Mesendoderm (in vitro differentiated cells): Measurements from ENCODE around the gene WNK1.
A peak's percentile ranks its signal among the peaks of the same experiment; 100 is the strongest.

Experiments used
- DNase-seq: peaks from one replicate; pipeline ENCODE4 v3.0.0; 2013
- H2AK5ac ChIP-seq: 2 replicates; pipeline ENCODE4 v1.6.1; 2013; ENCODE audit warnings: low read length, inconsistent platforms
- H2BK120ac ChIP-seq: 2 replicates; pipeline ENCODE4 v1.6.1; 2013; ENCODE audit warnings: low read depth, mild to moderate bottlenecking, low read length, moderate library complexity, mixed read lengths
- H2BK15ac ChIP-seq: replicated peaks from 2 replicates; pipeline ENCODE4 v1.6.1; 2013; ENCODE audit warnings: low read depth, mild to moderate bottlenecking, moderate library complexity
- H2BK5ac ChIP-seq: 2 replicates; pipeline ENCODE4 v1.6.1; 2013; ENCODE audit warnings: low read length, inconsistent platforms
- H3K18ac ChIP-seq: 2 replicates; pipeline ENCODE4 v1.6.1; 2013; ENCODE audit warnings: mild to moderate bottlenecking, low read length, mixed read lengths
- H3K23ac ChIP-seq: one replicate; pipeline ENCODE4 v1.6.1; 2013; ENCODE audit warnings: low read length
- H3K27ac ChIP-seq: 2 replicates; pipeline ENCODE4 v1.5.1; 2013; ENCODE audit warnings: low read depth, mild to moderate bottlenecking, inconsistent platforms, low read length, moderate library complexity
- H3K27me3 ChIP-seq: 2 replicates; pipeline ENCODE4 v1.6.1; 2013; ENCODE audit warnings: low read length, control low read depth, mild to moderate bottlenecking, inconsistent platforms; ENCODE audit not compliant: insufficient read depth, poor library complexity
- H3K36me3 ChIP-seq: 2 replicates; pipeline ENCODE4 v1.6.1; 2013; ENCODE audit warnings: low read length, inconsistent platforms; ENCODE audit not compliant: control insufficient read depth, insufficient read depth
- H3K4ac ChIP-seq: one replicate; pipeline ENCODE4 v1.6.1; 2013; ENCODE audit warnings: low read depth, mild to moderate bottlenecking, low read length, moderate library complexity
- H3K4me1 ChIP-seq: 2 replicates; pipeline ENCODE4 v1.6.1; 2013; ENCODE audit warnings: low read depth, low read length, inconsistent platforms; ENCODE audit not compliant: control insufficient read depth
- H3K4me2 ChIP-seq: 2 replicates; pipeline ENCODE4 v1.6.1; 2013; ENCODE audit warnings: low read length
- H3K4me3 ChIP-seq: 2 replicates; pipeline ENCODE4 v1.5.1; 2013; ENCODE audit warnings: mild to moderate bottlenecking, low read length
- H3K56ac ChIP-seq: one replicate; pipeline ENCODE4 v1.6.1; 2013; ENCODE audit warnings: low read length
- H3K79me1 ChIP-seq: 2 replicates; pipeline ENCODE4 v1.6.1; 2013; ENCODE audit warnings: low read length, inconsistent platforms
- H3K79me2 ChIP-seq: 2 replicates; pipeline ENCODE4 v1.6.1; 2013; ENCODE audit warnings: mild to moderate bottlenecking, low read length; ENCODE audit not compliant: control insufficient read depth, insufficient read depth
- H3K9ac ChIP-seq: 2 replicates; pipeline ENCODE4 v1.6.1; 2013; ENCODE audit warnings: low read length, inconsistent platforms
- H4K5ac ChIP-seq: one replicate; pipeline ENCODE4 v1.6.1; 2013; ENCODE audit warnings: low read length
- H4K8ac ChIP-seq: one replicate; pipeline ENCODE4 v1.6.1; 2013; ENCODE audit warnings: low read depth, mild to moderate bottlenecking, control low read depth, low read length, moderate library complexity
- WGBS: extraction: QIAGEN DNeasy Blood & Tissue Kit; methylation state at CpG from one replicate; pipeline ENCODE4 v1.1.7; 2013; ENCODE audit warnings: low lambda C conversion rate, missing lambda C conversion rate; ENCODE audit not compliant: insufficient coverage; ENCODE audit errors: extremely low coverage; 5-methylcytosine and 5-hydroxymethylcytosine counted together

Gene WNK1

DNA sequence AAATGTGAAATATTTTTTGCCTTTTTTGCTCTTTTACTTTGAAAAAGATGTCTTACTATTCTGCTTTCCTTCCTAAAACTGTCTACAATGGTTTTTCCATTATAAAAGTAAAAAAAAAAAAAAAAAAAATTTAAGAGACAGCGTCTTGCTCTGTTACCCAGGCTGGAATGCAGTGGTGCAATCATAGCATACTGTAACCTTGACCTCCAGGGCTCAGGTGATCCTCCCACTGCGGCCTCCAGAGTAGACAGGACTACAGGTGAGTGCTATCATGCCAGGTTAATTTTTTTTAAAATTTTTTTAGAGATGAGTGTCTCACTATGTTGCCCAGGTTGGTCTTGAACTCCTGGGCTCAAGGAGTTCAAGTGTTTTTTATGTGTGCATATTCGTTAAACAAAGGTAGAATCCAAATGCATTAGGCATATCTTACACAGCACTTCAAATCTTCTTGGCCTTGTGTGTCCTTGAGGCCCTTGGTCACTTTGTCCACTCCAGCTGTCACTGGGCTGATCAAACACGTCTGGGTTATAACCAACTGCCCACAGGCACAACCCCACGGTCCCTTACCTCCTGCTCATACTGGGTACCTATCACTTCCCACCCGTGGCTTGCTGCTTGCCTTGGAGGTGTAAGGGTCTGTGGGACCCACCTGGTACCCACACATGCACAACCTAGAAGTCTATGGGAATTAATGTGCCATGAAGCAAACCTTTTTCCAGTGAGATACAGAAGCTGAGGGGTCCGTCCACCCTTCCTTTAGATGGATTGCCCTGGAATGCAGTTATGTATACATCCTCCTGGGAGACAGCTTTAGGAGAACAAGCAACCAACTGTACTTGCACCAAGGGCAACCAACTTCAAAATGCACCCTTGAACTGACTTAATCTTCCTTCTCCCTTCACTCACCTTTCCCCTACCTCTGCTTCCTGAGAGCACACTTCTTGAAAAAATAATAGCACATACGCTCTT lies 184.3 kb downstream of the WNK1 start:
- Histone ChIP-seq H3K79me1 (peaks cover 8% of the 10 kb centered on the region), H3K56ac (no peak overlapping the region), H3K79me2 (no peaks in the 10 kb centered on the region), H3K36me3 (peaks cover 2% of the 10 kb centered on the region), H3K4ac (no peak overlapping the region), H4K8ac (no peak overlapping the region), H2BK15ac (no peak overlapping the region), H3K18ac (no peak overlapping the region), H3K23ac (no peak overlapping the region), H3K9ac (no peak overlapping the region), H3K4me2 (no peak overlapping the region), H2BK5ac (no peak overlapping the region), H2AK5ac (no peak overlapping the region), H4K5ac (no peak overlapping the region), H3K27ac (no peak overlapping the region), H3K4me3 (no peak overlapping the region), H2BK120ac (no peak overlapping the region), H3K4me1 (no peaks in the 10 kb centered on the region), H3K27me3 (no peaks in the 10 kb centered on the region)
- no CpG with 5 or more reads among the region's 8 CpGs for WGBS
- DNase-seq = no peak

DNA sequence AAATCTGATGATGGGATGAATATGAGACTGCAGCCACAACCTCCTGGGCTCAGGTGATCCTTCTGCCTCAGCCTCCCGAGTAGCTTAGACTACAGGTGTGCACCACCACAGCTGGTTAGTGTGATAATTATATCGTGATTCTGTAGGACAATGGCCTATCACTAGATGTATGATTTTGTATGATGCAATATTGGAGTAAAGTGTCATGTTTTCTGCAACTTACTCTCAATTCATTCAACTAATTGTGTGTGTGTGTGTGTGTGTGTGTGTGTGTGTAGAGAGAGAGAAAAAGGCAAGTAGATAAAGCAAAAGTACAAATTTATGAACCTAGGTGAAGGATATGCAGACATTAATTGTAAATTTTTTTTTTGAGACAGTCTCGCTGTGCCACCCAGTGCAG lies 186.4 kb downstream of the WNK1 start:
- no peaks in the 10 kb centered on the region for H3K27me3 ChIP-seq
- no peak overlapping the region for H2AK5ac ChIP-seq
- no peaks in the 10 kb centered on the region for H3K4me1 ChIP-seq
- peaks cover 3% of the 10 kb centered on the region for H3K79me2 ChIP-seq
- no peak overlapping the region for H3K4me3 ChIP-seq
- no peak overlapping the region for H4K5ac ChIP-seq
- no peak for DNase-seq
- no peak overlapping the region for H3K9ac ChIP-seq
- H3K79me1 ChIP-seq = peaks cover 11% of the 10 kb centered on the region
- H3K4ac ChIP-seq = no peak overlapping the region
- H3K27ac ChIP-seq = no peak overlapping the region
- no peak overlapping the region for H3K4me2 ChIP-seq
- H2BK5ac ChIP-seq = no peak overlapping the region
- no peak overlapping the region for H2BK120ac ChIP-seq
- H2BK15ac ChIP-seq = no peak overlapping the region
- no CpG with 5 or more reads among the region's 3 CpGs for WGBS
- no peak overlapping the region for H3K23ac ChIP-seq
- H3K18ac ChIP-seq = no peak overlapping the region
- no peaks in the 10 kb centered on the region for H3K36me3 ChIP-seq
- no peak overlapping the region for H4K8ac ChIP-seq
- H3K56ac ChIP-seq = no peak overlapping the region

DNA sequence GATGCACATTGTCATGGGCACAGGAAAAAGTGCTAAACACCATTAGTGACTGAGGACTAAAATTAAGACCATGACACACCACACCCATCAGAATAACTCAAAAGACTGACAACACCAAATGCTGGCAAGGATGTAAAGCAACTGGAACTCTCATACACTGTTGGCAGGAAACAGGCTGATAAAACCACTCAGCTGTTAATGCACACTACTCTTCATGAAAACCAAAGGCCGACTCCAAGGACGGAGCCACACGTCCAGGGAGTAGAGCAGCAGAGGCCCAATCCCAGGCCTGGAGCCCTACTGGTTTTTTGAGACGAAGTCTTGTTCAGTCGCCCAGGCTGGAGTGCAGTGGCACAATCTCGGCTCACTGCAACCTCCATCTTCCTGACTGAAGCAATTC lies 190.7 kb downstream of the WNK1 start:
- no peak overlapping the region for H2AK5ac ChIP-seq
- H3K27me3 ChIP-seq = no peaks in the 10 kb centered on the region
- H3K27ac ChIP-seq = no peak overlapping the region
- peaks cover 8% of the 10 kb centered on the region for H3K79me1 ChIP-seq
- H3K4me3 ChIP-seq = no peak overlapping the region
- H3K36me3 ChIP-seq = no peaks in the 10 kb centered on the region
- no CpG with 5 or more reads among the region's 6 CpGs for WGBS
- peaks cover 12% of the 10 kb centered on the region for H3K79me2 ChIP-seq
- no peak overlapping the region for H3K56ac ChIP-seq
- no peak overlapping the region for H2BK120ac ChIP-seq
- no peaks in the 10 kb centered on the region for H3K4me1 ChIP-seq
- H3K4ac ChIP-seq = no peak overlapping the region
- no peak overlapping the region for H3K9ac ChIP-seq
- H3K4me2 ChIP-seq = no peak overlapping the region
- H3K23ac ChIP-seq = no peak overlapping the region
- H3K18ac ChIP-seq = no peak overlapping the region
- no peak overlapping the region for H4K8ac ChIP-seq
- no peak overlapping the region for H2BK5ac ChIP-seq
- no peak overlapping the region for H4K5ac ChIP-seq
- no peak for DNase-seq
- H2BK15ac ChIP-seq = no peak overlapping the region

DNA sequence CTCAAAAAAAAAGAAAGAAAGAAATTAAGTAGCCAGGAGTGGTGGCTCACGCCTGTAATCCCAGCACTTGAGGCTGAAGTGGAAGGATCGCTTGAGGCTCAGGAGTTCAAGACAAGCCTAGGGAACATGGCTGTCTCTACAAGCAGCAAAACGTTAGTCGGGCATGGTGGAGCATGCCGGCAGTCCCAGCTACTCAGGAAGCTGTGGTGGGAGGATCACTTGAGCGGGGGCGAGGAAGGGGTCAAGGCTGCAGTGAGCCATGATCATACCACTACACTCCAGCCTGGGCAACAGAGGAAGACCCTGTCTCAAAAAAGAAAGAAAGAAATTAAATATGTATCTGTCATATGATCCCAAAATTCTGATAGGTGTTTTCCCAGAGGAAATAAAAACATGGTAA lies 191.8 kb downstream of the WNK1 start:
- no peak overlapping the region for H3K4ac ChIP-seq
- no peak overlapping the region for H3K4me3 ChIP-seq
- no peak overlapping the region for H3K56ac ChIP-seq
- H3K4me1 ChIP-seq = no peaks in the 10 kb centered on the region
- no peaks in the 10 kb centered on the region for H3K27me3 ChIP-seq
- H3K79me1 ChIP-seq = peaks cover 7% of the 10 kb centered on the region
- no peak overlapping the region for H3K4me2 ChIP-seq
- H2BK15ac ChIP-seq = no peak overlapping the region
- no peak overlapping the region for H2AK5ac ChIP-seq
- no CpG with 5 or more reads among the region's 7 CpGs for WGBS
- no peak overlapping the region for H3K27ac ChIP-seq
- no peak overlapping the region for H3K18ac ChIP-seq
- H4K8ac ChIP-seq = no peak overlapping the region
- no peak for DNase-seq
- no peak overlapping the region for H4K5ac ChIP-seq
- H2BK120ac ChIP-seq = no peak overlapping the region
- H3K79me2 ChIP-seq = peaks cover 15% of the 10 kb centered on the region
- no peaks in the 10 kb centered on the region for H3K36me3 ChIP-seq
- no peak overlapping the region for H2BK5ac ChIP-seq
- no peak overlapping the region for H3K23ac ChIP-seq
- no peak overlapping the region for H3K9ac ChIP-seq

DNA sequence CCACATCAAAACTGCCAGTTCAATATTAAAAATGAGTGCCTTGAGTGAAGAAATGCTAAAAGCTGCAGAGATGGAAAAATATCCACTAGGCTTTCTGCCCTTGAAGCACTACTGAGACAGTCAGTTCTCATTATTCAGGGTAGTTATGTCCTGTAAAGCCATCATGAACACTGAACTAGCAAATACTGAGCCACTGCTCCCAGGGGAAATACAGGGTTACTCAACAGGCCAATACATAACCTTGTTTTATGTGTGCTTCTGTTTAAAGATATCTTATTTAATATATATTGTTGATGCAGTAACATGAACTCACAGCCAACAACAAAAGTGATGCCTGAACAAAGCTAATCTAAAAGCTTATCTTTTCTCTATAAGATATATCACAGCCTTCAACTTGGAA lies 193.8 kb downstream of the WNK1 start:
- H2AK5ac ChIP-seq = no peak overlapping the region

DNA sequence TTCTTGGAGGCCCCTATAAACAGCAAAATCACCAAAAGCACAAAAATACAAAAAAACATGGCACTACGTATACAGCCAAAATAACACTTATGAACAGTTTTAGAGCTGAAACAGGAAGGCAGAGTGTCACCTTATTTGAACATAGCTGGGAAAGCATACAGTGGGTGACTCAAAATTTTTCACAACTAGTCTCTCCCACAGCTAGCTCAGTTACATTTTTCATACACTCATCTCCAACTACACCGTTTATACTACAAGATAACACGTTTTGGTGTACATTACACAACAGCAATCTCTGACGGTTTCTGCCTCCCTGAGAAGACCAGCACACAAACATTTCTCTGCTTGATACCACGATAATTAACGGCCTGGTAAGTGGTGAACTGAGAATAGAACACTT lies 194.3 kb downstream of the WNK1 start:
- H3K18ac ChIP-seq = no peak overlapping the region
- H4K8ac ChIP-seq = no peak overlapping the region
- H2AK5ac ChIP-seq = no peak overlapping the region
- H3K4me3 ChIP-seq = no peak overlapping the region
- no peaks in the 10 kb centered on the region for H3K36me3 ChIP-seq
- H3K4ac ChIP-seq = no peak overlapping the region
- H3K4me1 ChIP-seq = no peaks in the 10 kb centered on the region
- no peak overlapping the region for H4K5ac ChIP-seq
- no peak overlapping the region for H3K27ac ChIP-seq
- no peak overlapping the region for H3K23ac ChIP-seq
- DNase-seq = no peak
- H2BK15ac ChIP-seq = no peak overlapping the region
- WGBS = 100% methylated on average over 2 of the region's 6 CpGs
- peak overlapping the region; percentile 15 for H3K56ac ChIP-seq
- peaks cover 15% of the 10 kb centered on the region for H3K79me2 ChIP-seq
- no peak overlapping the region for H2BK120ac ChIP-seq
- no peak overlapping the region for H3K4me2 ChIP-seq
- no peaks in the 10 kb centered on the region for H3K27me3 ChIP-seq
- H2BK5ac ChIP-seq = no peak overlapping the region
- H3K79me1 ChIP-seq = peaks cover 7% of the 10 kb centered on the region
- H3K9ac ChIP-seq = no peak overlapping the region

More for the DNA sequence above, 193.8 kb downstream of the WNK1 start:
- H3K56ac ChIP-seq = no peak overlapping the region
- H3K36me3 ChIP-seq = no peaks in the 10 kb centered on the region
- H3K79me1 ChIP-seq = peaks cover 7% of the 10 kb centered on the region
- no peak overlapping the region for H2BK15ac ChIP-seq
- H4K8ac ChIP-seq = no peak overlapping the region
- H3K27ac ChIP-seq = no peak overlapping the region
- H3K4me1 ChIP-seq = no peaks in the 10 kb centered on the region
- no peaks in the 10 kb centered on the region for H3K27me3 ChIP-seq
- H2BK5ac ChIP-seq = no peak overlapping the region
- no peak overlapping the region for H3K4me3 ChIP-seq
- H3K4me2 ChIP-seq = no peak overlapping the region
- no peak overlapping the region for H2BK120ac ChIP-seq
- no peak overlapping the region for H3K18ac ChIP-seq
- no peak overlapping the region for H3K4ac ChIP-seq
- DNase-seq = no peak
- H3K79me2 ChIP-seq = peaks cover 15% of the 10 kb centered on the region
- no peak overlapping the region for H3K9ac ChIP-seq
- no peak overlapping the region for H3K23ac ChIP-seq
- no peak overlapping the region for H4K5ac ChIP-seq
